Right ventricle myocardium superior (tissue), 1 donor: ENCODE data around the gene C7orf25. TPM values are rescaled to one million over a fixed set of nuclear protein-coding genes. Genes with fewer than 3 reads are reported as not detected.
"Not testable (repeated sequence)": the region's sequence is repeated elsewhere in the genome, so short reads cannot be mapped to it uniquely, and the experiment has no call there.

Experiments used
- ATAC-seq: fragments of 200-7000 bp; cut with Tn5 transposase; one replicate; pipeline ENCODE4 v1.9.1; 2020; ENCODE audit warnings: mild to moderate bottlenecking; ENCODE audit not compliant: poor library complexity
- DNase-seq: peaks from one replicate; pipeline ENCODE4 v3.0.0-alpha.2; 2020
- intact Hi-C: fragments of 100-400 bp; cut with DNase I; formaldehyde crosslinking; loops from one replicate; pipeline ENCODE4 v1.11.2; 2022
- total RNA-seq: library from RNA; stranded (reverse); fragmentation: NEBNext Ultra II Directional; extraction: Animal tissue kit (Norgen Biotek cat#: 25700); gene quantifications from one replicate; pipeline ENCODE4 v1.2.1, GENCODE V29; 2021
- donor health status: DM: no; HTN: yes; CAD: no; lungs with severe emphysema.

C7orf25 gene
- total RNA-seq, 1 donor from 2014 or later = 5.5 TPM

GRCh38 chr7:42893346-42894240 lies 18.3 kb downstream of the C7orf25 start:
- DNase-seq (no peak), ATAC-seq (no peak)
- intact Hi-C loops = no loop called here

GRCh38 chr7:42886893-42887505 lies 24.9 kb downstream of the C7orf25 start:
- intact Hi-C loops = no loop called here
- DNase-seq (no peak), ATAC-seq (no peak)

- intact Hi-C loops = no loop called here
Measured at GRCh38 chr7:42886129-42886528, 25.7 kb downstream of the C7orf25 start.

GRCh38 chr7:42885183-42885582 lies 26.7 kb downstream of the C7orf25 start:
- ATAC-seq, intact Hi-C loops, DNase-seq: not testable (repeated sequence)

More at GRCh38 chr7:42886129-42886528, 25.7 kb downstream of the C7orf25 start:
- no peak for ATAC-seq
- DNase-seq = no peak

GRCh38 chr7:42883950-42884349 lies 27.9 kb downstream of the C7orf25 start:
- intact Hi-C loops = no loop called here
- ATAC-seq = peak; percentile 39
- no peak for DNase-seq

GRCh38 chr7:42880392-42880791 lies 31.5 kb downstream of the C7orf25 start:
- DNase-seq (no peak), ATAC-seq (no peak)
- intact Hi-C loops = no loop called here

GRCh38 chr7:42878303-42878702 lies 33.6 kb downstream of the C7orf25 start:
- ATAC-seq = no peak
- intact Hi-C loops = no loop called here
- DNase-seq = no peak

- DNase-seq (no peak), ATAC-seq (no peak)
- intact Hi-C loops = no loop called here
Measured at GRCh38 chr7:42877862-42878261, 34.0 kb downstream of the C7orf25 start.

GRCh38 chr7:42876182-42877068 lies 35.4 kb downstream of the C7orf25 start:
- intact Hi-C loops = no loop called here
- no peak for DNase-seq

GRCh38 chr7:42869131-42870020 lies 42.5 kb downstream of the C7orf25 start:
- DNase-seq = no peak
- no peak for ATAC-seq
- intact Hi-C loops = no loop called here

More at GRCh38 chr7:42876182-42877068, 35.4 kb downstream of the C7orf25 start:
- ATAC-seq = peak; percentile 60

- intact Hi-C loops = no loop called here
- no peak for DNase-seq
- no peak for ATAC-seq
Measured at GRCh38 chr7:42868480-42868879, 43.4 kb downstream of the C7orf25 start.

Other genes starting within 250 kb of the C7orf25 start
- 92.8 TPM for gene PSMA2, start 20.1 kb upstream of the C7orf25 start, total RNA-seq
- gene MRPL32, start 20.3 kb upstream of the C7orf25 start, total RNA-seq = 60.6 TPM
- not detected for gene HECW1, start 200.6 kb upstream of the C7orf25 start, total RNA-seq